ENCODE measurements around the gene OXER1. TPM values are rescaled to one million over a fixed set of nuclear protein-coding genes. Genes with fewer than 3 reads are reported as not detected.

The OXER1 gene
- total and polyA plus RNA-seq, 12 donors = 0.20 to 1.2 (median 0.49) TPM

DNA sequence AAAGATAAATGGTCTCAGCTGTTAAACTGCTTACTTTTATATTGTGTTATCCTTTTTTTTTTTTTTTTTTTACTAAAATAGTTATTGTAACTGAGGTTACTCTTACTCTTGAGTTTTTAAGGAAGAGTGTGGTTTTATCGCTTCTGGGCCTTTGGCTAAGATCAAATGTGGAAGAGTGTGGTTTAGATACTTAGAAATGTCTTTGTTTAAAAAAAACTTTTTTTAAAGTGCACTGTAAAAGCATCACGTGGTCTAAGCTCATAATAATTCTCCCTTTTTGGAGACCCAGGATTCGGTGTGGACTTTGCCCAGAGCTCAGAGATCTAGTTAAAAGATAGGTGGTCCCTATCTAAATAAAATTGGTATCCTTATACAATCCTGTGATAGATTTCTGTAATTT, 11.9 kb upstream of the OXER1 start:
- Histone ChIP-seq H3K27me3 (no peaks in the 10 kb centered on the region), H3K4me3 (no peak overlapping the region), H3K27ac (no peak overlapping the region), H3K9me3 (peaks cover 0 to 16% (median 0%) of the 10 kb centered on the region in 11 donors), H3K4me1 (peaks cover 0 to 4% (median 0%) of the 10 kb centered on the region in 9 donors), H3K36me3 (peaks cover 0 to 9% (median 0%) of the 10 kb centered on the region in 9 donors)
- TF ChIP-seq, protein P1, sequence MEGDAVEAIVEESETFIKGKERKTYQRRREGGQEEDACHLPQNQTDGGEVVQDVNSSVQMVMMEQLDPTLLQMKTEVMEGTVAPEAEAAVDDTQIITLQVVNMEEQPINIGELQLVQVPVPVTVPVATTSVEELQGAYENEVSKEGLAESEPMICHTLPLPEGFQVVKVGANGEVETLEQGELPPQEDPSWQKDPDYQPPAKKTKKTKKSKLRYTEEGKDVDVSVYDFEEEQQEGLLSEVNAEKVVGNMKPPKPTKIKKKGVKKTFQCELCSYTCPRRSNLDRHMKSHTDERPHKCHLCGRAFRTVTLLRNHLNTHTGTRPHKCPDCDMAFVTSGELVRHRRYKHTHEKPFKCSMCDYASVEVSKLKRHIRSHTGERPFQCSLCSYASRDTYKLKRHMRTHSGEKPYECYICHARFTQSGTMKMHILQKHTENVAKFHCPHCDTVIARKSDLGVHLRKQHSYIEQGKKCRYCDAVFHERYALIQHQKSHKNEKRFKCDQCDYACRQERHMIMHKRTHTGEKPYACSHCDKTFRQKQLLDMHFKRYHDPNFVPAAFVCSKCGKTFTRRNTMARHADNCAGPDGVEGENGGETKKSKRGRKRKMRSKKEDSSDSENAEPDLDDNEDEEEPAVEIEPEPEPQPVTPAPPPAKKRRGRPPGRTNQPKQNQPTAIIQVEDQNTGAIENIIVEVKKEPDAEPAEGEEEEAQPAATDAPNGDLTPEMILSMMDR (IDR thresholded peaks at IDR 0.05) = no peak
- 84 to 90% methylated on average over 3 of the region's 3 CpGs for WGBS, 2 donors
- intact Hi-C loops (cut with DNase I) = no loop called here
- ATAC-seq (no peak), DNase-seq (no peak)

DNA sequence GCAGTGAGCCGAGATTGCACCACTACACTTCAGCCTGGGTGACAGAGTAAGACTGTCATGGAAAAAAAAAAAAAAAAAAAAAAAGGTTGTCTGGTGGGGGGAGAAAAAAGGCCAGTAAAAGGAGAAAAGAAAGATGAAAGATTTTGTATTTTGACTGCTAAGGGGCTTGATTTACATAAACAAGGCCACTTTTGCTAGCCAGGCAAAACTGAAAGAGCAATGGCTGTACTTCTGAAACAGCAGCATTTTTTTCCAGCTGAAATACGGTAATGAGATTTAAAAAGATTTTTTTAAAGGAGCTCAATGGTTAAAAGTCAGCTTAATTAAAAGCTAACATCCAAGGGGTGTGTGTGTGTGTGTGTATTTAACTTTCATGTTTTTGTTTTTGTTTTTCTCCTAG, 11.3 kb upstream of the OXER1 start:
- Histone ChIP-seq H3K27ac (no peak overlapping the region), H3K27me3 (no peaks in the 10 kb centered on the region), H3K9me3 (peaks cover 0 to 11% (median 0%) of the 10 kb centered on the region in 11 donors), H3K4me1 (peaks cover 0 to 8% (median 0%) of the 10 kb centered on the region in 9 donors), H3K36me3 (peaks cover 0 to 9% (median 0%) of the 10 kb centered on the region in 9 donors), H3K4me3 (no peak overlapping the region)
- intact Hi-C loops (cut with DNase I) = no loop called here
- WGBS, 2 donors = 80 to 91% methylated on average over 2 of the region's 2 CpGs
- DNase-seq = no peak
- TF ChIP-seq, protein P1 (IDR thresholded peaks at IDR 0.05) = no peak
- no peak for ATAC-seq

DNA sequence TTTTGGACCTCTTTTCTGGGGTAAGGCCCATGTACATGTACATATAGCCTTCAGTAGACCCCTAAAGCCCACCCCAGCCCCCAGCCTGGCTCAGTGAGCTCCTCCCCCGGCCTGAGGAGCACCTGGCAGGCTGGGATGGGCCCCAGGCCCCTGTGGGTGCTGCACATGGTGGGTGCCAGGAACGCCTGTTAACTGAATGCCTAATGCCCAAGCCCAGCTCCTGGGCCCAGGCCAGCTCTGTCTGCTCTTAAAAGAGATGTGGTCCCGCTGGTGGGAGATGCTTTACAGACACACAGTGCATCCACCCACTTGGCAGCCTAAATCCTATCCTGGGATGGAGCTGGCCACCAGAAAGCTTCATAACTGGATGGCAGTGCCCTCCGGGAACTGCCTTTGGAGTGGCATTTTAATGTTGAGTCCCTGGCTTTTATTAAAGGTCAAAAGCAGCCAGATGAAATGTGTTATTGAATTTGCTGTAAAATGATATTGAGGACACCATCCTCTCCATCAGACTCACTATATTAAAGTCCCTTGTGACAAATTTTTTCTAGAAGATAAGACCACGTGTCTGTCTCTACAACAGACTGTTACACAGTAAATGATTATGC, 7.7 kb upstream of the OXER1 start:
- TF ChIP-seq, protein P1 (IDR thresholded peaks at IDR 0.05) = no peak
- DNase-seq (no peak), ATAC-seq (no peak)
- no peaks in the 10 kb centered on the region for H3K27me3 ChIP-seq
- no peaks in the 10 kb centered on the region for H3K36me3 ChIP-seq
- no peak overlapping the region for H3K27ac ChIP-seq
- H3K9me3 ChIP-seq = no peaks in the 10 kb centered on the region
- peaks cover 0 to 8% (median 0%) of the 10 kb centered on the region in 9 donors for H3K4me1 ChIP-seq
- 84 to 87% methylated on average over 5 of the region's 5 CpGs for WGBS, 2 donors
- intact Hi-C loops (cut with DNase I) = no loop called here
- H3K4me3 ChIP-seq = no peak overlapping the region

DNA sequence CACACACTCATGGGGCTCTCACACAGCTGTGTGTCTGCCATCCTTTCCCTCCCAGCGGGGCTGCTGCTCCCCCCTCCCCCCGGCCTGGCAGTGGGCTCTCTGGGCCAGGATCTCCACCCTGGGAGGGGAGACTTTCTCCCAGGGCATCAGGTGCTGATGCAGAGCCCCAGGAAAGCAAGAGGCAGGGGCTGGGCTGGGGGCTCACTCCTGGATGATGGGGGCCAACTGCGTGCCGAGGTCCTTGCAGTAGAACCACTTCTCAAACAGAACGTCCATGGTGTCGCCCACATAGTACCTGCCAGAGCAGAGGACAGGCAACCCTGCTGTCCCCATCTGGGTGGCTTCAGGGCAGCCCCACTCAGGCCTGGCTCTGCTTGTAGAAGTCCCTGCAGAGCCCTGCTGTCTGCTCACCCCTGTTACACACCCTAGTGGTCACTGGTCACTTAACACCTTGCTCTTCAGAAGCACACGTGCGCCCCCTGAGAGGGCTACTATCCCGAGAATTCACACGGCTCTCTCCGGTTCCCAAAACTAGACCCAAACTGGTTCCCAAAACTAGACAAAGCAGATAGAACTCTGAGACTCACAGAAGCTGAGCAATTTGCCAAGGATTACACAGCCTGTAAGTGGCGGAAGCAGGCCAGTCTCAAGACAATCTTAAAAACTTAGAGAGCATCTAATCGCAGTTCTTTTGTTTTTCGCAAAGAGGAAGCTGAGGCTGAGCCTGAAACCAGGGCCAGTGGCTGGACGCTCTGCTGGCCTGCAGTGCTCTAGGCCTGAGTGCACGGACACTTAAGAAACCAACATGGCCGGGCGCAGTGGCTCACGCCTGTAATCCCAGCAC, 6.6 kb upstream of the OXER1 start:
- no peaks in the 10 kb centered on the region for H3K27me3 ChIP-seq
- H3K27ac ChIP-seq = peak overlapping the region in 1 of 10 donors; percentile 36
- ATAC-seq = peak; percentile 46 to 84 (median 56)
- no peaks in the 10 kb centered on the region for H3K36me3 ChIP-seq
- no peak for DNase-seq
- whole genome bisulfite sequencing, 2 donors = 73 to 77% methylated on average over 19 of the region's 19 CpGs
- H3K4me3 ChIP-seq = no peak overlapping the region
- TF ChIP-seq, protein P1 (IDR thresholded peaks at IDR 0.05) = peak in 7 of 9 donors; percentile 29 to 55 (median 38)
- intact Hi-C loops (cut with DNase I) = no loop called here
- no peaks in the 10 kb centered on the region for H3K9me3 ChIP-seq
- peaks cover 0 to 8% (median 0%) of the 10 kb centered on the region in 9 donors for H3K4me1 ChIP-seq

All from heart right ventricle (tissue), 16 donors.